HEK293 (cell line): ENCODE data around the gene WDFY2.

ENCODE experiments used
- CTCF ChIA-PET: fragments of 350-600 bp; formaldehyde crosslinking; extraction: SDS; loops from one replicate; lab custom pipeline; 2021; ENCODE audit warnings: antibody characterized with exemption; lab: Yijun Ruan, JAX
- POLR2A ChIA-PET: fragments of 300-600 bp; formaldehyde crosslinking; extraction: SDS; loops from one replicate; lab custom pipeline; 2020; ENCODE audit warnings: antibody characterized with exemption, inconsistent platforms; lab: Yijun Ruan, JAX
- H3K27ac ChIP-seq: fragments of 200-500 bp; sonication (Bioruptor generic); 2 replicates; pipeline ENCODE4 v1.5.1; 2014; ENCODE audit warnings: low read depth, low read length, control low read depth, inconsistent platforms; ENCODE audit errors: extremely low read depth
- H3K36me3 ChIP-seq, 2 experiments: fragments of 200-500 bp in 1 of 2; sonication (Bioruptor generic) in 1 of 2; 1 replicate in 1 of 2; 2 replicates in 1 of 2; pipeline ENCODE4 v1.5.1; 2014 to 2017; ENCODE audit warnings: inconsistent platforms in 2 of 2, low read length in 2 of 2; ENCODE audit not compliant: control insufficient read depth in 2 of 2, insufficient read depth in 1 of 2
- H3K4me1 ChIP-seq: fragments of 200-500 bp; sonication (Bioruptor generic); 2 replicates; pipeline ENCODE4 v1.5.1; 2014; ENCODE audit warnings: mild to moderate bottlenecking, low read length, inconsistent platforms; ENCODE audit not compliant: control insufficient read depth, insufficient read depth
- H3K4me3 ChIP-seq: 2 replicates; pipeline ENCODE4 v1.5.1; 2011; ENCODE audit warnings: low read depth, mild to moderate bottlenecking, control low read depth, low read length, moderate library complexity
- H3K9me3 ChIP-seq: fragments of 200-500 bp; sonication (Bioruptor generic); 2 replicates; pipeline ENCODE4 v1.5.1; 2014; ENCODE audit warnings: low read depth, low read length, inconsistent platforms; ENCODE audit not compliant: control insufficient read depth, insufficient read depth
- GLI2 ChIP-seq: fragments of 450-650 bp; formaldehyde crosslinking; IDR thresholded peaks from 2 replicates; pipeline ENCODE4; 2017; ENCODE audit warnings: missing biosample characterization, missing genetic modification characterization, low read depth, borderline replicate concordance
- GLIS2 ChIP-seq: fragments of 450-650 bp; formaldehyde crosslinking; IDR thresholded peaks from 2 replicates; pipeline ENCODE4 v1.5.1; 2016; ENCODE audit warnings: missing biosample characterization, missing genetic modification characterization
- KLF9 ChIP-seq: fragments of 450-650 bp; formaldehyde crosslinking; IDR thresholded peaks from 2 replicates; pipeline ENCODE4 v1.5.1; 2016; ENCODE audit warnings: missing biosample characterization, missing genetic modification characterization, low read depth
- MEIS1 ChIP-seq: sonication (generic); formaldehyde crosslinking; IDR thresholded peaks from 2 replicates; pipeline ENCODE4 v1.8.1; 2022; ENCODE audit warnings: missing genetic modification reagents, mild to moderate bottlenecking, borderline replicate concordance
- PRDM1 ChIP-seq: fragments of 450-650 bp; formaldehyde crosslinking; IDR thresholded peaks from 2 replicates; pipeline ENCODE4; 2016; ENCODE audit warnings: missing biosample characterization, missing genetic modification characterization
- PRDM4 ChIP-seq: fragments of 450-650 bp; formaldehyde crosslinking; IDR thresholded peaks from 2 replicates; pipeline ENCODE4 v1.5.1; 2017; ENCODE audit warnings: missing biosample characterization, missing genetic modification characterization
- ZFP37 ChIP-seq: fragments of 450-650 bp; formaldehyde crosslinking; IDR thresholded peaks from 2 replicates; pipeline ENCODE4 v1.5.1; 2016; ENCODE audit warnings: missing biosample characterization, missing genetic modification characterization
- ZNF138 ChIP-seq: fragments of 450-650 bp; formaldehyde crosslinking; IDR thresholded peaks from 2 replicates; pipeline ENCODE4 v1.5.1; 2016; ENCODE audit warnings: missing biosample characterization, missing genetic modification characterization, borderline replicate concordance
- ZNF221 ChIP-seq: fragments of 450-650 bp; formaldehyde crosslinking; IDR thresholded peaks from 2 replicates; pipeline ENCODE4 v1.5.1; 2017; ENCODE audit warnings: missing biosample characterization, missing genetic modification characterization, borderline replicate concordance
- ZNF366 ChIP-seq: fragments of 450-650 bp; formaldehyde crosslinking; conservative IDR thresholded peaks from 2 replicates; pipeline ENCODE4 v1.5.1; 2016; ENCODE audit warnings: missing biosample characterization, missing genetic modification characterization
- ZNF585B ChIP-seq: fragments of 450-650 bp; formaldehyde crosslinking; IDR thresholded peaks from 2 replicates; pipeline ENCODE4 v1.5.1; 2016; ENCODE audit warnings: missing biosample characterization, missing genetic modification characterization
- ZNF621 ChIP-seq: fragments of 450-650 bp; formaldehyde crosslinking; IDR thresholded peaks from 2 replicates; pipeline ENCODE4 v1.5.1; 2017; ENCODE audit warnings: missing biosample characterization, missing genetic modification characterization
- ZNF701 ChIP-seq: fragments of 450-650 bp; formaldehyde crosslinking; IDR thresholded peaks from 2 replicates; pipeline ENCODE4 v1.5.1; 2016; ENCODE audit warnings: missing biosample characterization, missing genetic modification characterization
- ZNF791 ChIP-seq: fragments of 450-650 bp; formaldehyde crosslinking; IDR thresholded peaks from 2 replicates; pipeline ENCODE4 v1.5.1; 2016; ENCODE audit warnings: missing biosample characterization, missing genetic modification characterization
- TF ChIP-seq, protein P1 (sequence below): fragments of 450-650 bp; formaldehyde crosslinking; IDR thresholded peaks from 2 replicates; pipeline ENCODE4 v1.5.1; 2016; ENCODE audit warnings: missing biosample characterization, missing genetic modification characterization

WDFY2 gene

GRCh38 chr13:51814825-51815650 is 230.8 kb downstream of the WDFY2 start (continued):
- TF ChIP-seq PRDM4 (tag by site-specific recombination) (peak; percentile 49), GLIS2 (peak; percentile 17; the same call in 1 of the 2 replicates), PRDM1 (peak; percentile 89), ZFP37 (no peak), ZNF366 (tag by site-specific recombination) (peak; percentile 23; the same call in 1 of the 2 replicates)

GRCh38 chr13:51815848-51816247 is 231.6 kb downstream of the WDFY2 start:
- Histone ChIP-seq H3K4me3 (no peak overlapping the region), H3K36me3 (no peaks in the 10 kb centered on the region), H3K9me3 (no peaks in the 10 kb centered on the region), H3K4me1 (no peaks in the 10 kb centered on the region), H3K27ac (no peak overlapping the region)
- ChIA-PET POLR2A (no interaction called here), CTCF (interaction anchor here (0.6 to 3.7 kb wide), 18 partner anchors 9 to 579 kb away, joined by 3 to 30 read pairs (median 3); partner anchors contain the start of gene NEK5)
- TF ChIP-seq ZNF585B: no peak
- no peak for TF ChIP-seq ZNF791 (tag by site-specific recombination)
- no peak for TF ChIP-seq GLI2

DNA sequence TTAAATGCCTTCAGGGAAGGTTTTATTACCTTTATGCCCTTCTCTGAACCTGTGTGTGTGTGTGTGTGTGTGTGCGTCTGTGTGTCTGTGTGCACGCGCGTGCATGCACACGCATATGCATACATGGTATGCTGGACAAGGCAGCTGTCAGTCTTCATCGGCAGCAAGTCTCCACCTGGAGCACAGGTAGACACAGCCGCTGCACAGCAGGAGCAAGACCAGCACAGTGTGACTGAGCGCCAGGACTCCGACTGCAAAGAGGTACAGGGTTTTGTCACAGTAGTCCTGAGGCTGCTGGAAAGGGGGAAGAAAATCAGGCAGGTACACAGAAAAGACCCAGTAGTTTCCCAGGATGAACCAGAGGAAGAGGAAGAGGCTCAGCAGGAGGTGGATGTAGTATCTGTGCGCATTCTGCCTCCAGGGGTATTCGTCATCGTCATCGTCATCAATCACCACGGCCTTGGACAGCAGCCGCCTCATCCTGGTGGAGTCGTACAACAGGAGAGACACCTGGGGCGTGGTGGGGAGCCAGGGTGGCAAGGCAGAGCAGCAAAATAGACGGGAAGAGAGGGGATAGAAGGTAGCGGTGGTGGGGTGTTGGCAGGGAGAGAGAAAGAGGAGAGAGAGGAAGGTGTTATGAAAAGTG is 232.5 kb downstream of the WDFY2 start:
- TF ChIP-seq KLF9 (tag by site-specific recombination): no peak
- no peak for TF ChIP-seq ZNF621 (tag by site-specific recombination)
- no peak for TF ChIP-seq ZNF701 (tag by site-specific recombination)
- TF ChIP-seq ZNF221: no peak
- TF ChIP-seq, protein P1, sequence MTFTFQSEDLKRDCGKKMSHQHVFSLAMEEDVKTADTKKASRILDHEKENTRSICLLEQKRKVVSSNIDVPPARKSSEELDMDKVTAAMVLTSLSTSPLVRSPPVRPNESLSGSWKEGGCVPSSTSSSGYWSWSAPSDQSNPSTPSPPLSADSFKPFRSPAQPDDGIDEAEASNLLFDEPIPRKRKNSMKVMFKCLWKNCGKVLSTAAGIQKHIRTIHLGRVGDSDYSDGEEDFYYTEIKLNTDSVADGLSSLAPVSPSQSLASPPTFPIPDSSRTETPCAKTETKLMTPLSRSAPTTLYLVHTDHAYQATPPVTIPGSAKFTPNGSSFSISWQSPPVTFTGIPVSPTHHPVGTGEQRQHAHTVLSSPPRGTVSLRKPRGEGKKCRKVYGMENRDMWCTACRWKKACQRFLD (tag by site-specific recombination): no peak
- TF ChIP-seq ZNF138: no peak
- 0 out of 2 replicates have a peak, but pooled peaks have one; percentile 64 for TF ChIP-seq MEIS1
- no peak overlapping the region for H3K4me3 ChIP-seq
- no peaks in the 10 kb centered on the region for H3K4me1 ChIP-seq
- ChIA-PET CTCF (interaction anchor here (0.7 to 3.7 kb wide), 7 partner anchors 11 to 311 kb away, joined by 3 to 30 read pairs (median 8); partner anchors contain the start of gene NEK5), POLR2A (no interaction called here)
- no peak overlapping the region for H3K27ac ChIP-seq
- no peaks in the 10 kb centered on the region for H3K36me3 ChIP-seq
- H3K9me3 ChIP-seq: no peaks in the 10 kb centered on the region
